HepG2 (cell line): Measurements from ENCODE around the gene PXMP4. TPM values are rescaled to one million over a fixed set of nuclear protein-coding genes. Genes with fewer than 3 reads are reported as not detected.

Experiments
- ARNT ChIP-seq: fragments of 450-650 bp; IDR thresholded peaks from 2 replicates; pipeline ENCODE4 v1.6.1; 2017
- HNF4A ChIP-seq: sonication (generic); formaldehyde crosslinking; IDR thresholded peaks from 2 replicates; pipeline ENCODE4 v1.4.0; 2020; ENCODE audit warnings: missing genetic modification reagents
- KLF11 ChIP-seq: IDR thresholded peaks from 2 replicates; pipeline ENCODE4 v1.6.1; 2016; ENCODE audit warnings: missing compliant biosample characterization
- MIER3 ChIP-seq: IDR thresholded peaks from 2 replicates; pipeline ENCODE4 v1.6.1; 2016; ENCODE audit warnings: missing compliant biosample characterization, borderline replicate concordance
- MNT ChIP-seq: fragments of 450-650 bp; IDR thresholded peaks from 2 replicates; pipeline ENCODE4 v1.6.1; 2016
- NFKB2 ChIP-seq: sonication (generic); formaldehyde crosslinking; IDR thresholded peaks from 2 replicates; pipeline ENCODE4 v1.4.0; 2020; ENCODE audit warnings: missing genetic modification reagents, borderline replicate concordance
- PAXIP1 ChIP-seq: sonication (generic); formaldehyde crosslinking; conservative IDR thresholded peaks from 2 replicates; pipeline ENCODE4 v1.4.0; 2020; ENCODE audit warnings: mild to moderate bottlenecking, missing genetic modification reagents, moderate library complexity
- RFXANK ChIP-seq: IDR thresholded peaks from 2 replicates; pipeline ENCODE4 v1.6.1; 2016
- RXRB ChIP-seq: IDR thresholded peaks from 2 replicates; pipeline ENCODE4 v1.6.1; 2016; ENCODE audit warnings: borderline replicate concordance, missing genetic modification reagents, missing compliant biosample characterization
- SOX6 ChIP-seq, 2 experiments: fragments of 450-650 bp in 1 of 2; sonication (generic) in 1 of 2; formaldehyde crosslinking in 1 of 2; IDR thresholded peaks; 2 replicates each; pipeline versions ENCODE4 v1.4.0 to v1.6.1; 2017 to 2020; ENCODE audit warnings: antibody characterized with exemption in 1 of 2, mild to moderate bottlenecking in 1 of 2, missing genetic modification reagents in 1 of 2
- USF2 ChIP-seq, 2 experiments: sonication (generic) in 1 of 2; formaldehyde crosslinking in 1 of 2; IDR thresholded peaks; 2 replicates each; pipeline versions ENCODE4 v1.5.1 to v1.6.1; 2011 to 2020; ENCODE audit warnings: borderline replicate concordance in 1 of 2, low read depth in 1 of 2, low read length in 1 of 2, mild to moderate bottlenecking in 1 of 2, missing genetic modification reagents in 1 of 2, moderate library complexity in 1 of 2
- YY1 ChIP-seq: IDR thresholded peaks from 2 replicates; pipeline ENCODE4 v1.6.1; 2011; ENCODE audit warnings: low read length, low read depth, moderate library complexity, mild to moderate bottlenecking; ENCODE audit not compliant: insufficient read depth, insufficient replicate concordance
- ZMAT3 ChIP-seq: sonication (generic); formaldehyde crosslinking; conservative IDR thresholded peaks from 2 replicates; pipeline ENCODE4 v1.7.0; 2021; ENCODE audit warnings: missing genetic modification reagents
- ZNF143 ChIP-seq: sonication (generic); formaldehyde crosslinking; IDR thresholded peaks from 2 replicates; pipeline ENCODE4 v1.4.0; 2020; ENCODE audit warnings: missing genetic modification reagents
- ZNF280B ChIP-seq: sonication (generic); formaldehyde crosslinking; IDR thresholded peaks from 2 replicates; pipeline ENCODE4 v1.5.0; 2020; ENCODE audit warnings: missing genetic modification reagents, mild to moderate bottlenecking, borderline replicate concordance
- ZNF607 ChIP-seq: sonication (generic); formaldehyde crosslinking; IDR thresholded peaks from 2 replicates; pipeline ENCODE4 v1.5.1; 2020; ENCODE audit warnings: missing genetic modification reagents, mild to moderate bottlenecking, borderline replicate concordance
- polyA plus RNA-seq, 8 experiments: library from polyadenylated mRNA; depleted of rRNA in 3 of 8; stranded (reverse) in 7 of 8; unstranded in 1 of 8; fragments of >200 nt; fragmentation: Illumina TruSeq in 4 of 8; extraction: Trizol in 4 of 8; gene quantifications; 2 replicates each; pipeline versions ENCODE4 v1.2.1 to v1.2.3, GENCODE V29; 2011 to 2016; ENCODE audit warnings: low read depth in 4 of 8, missing spikeins in 1 of 8, mixed read lengths in 1 of 8; ENCODE audit not compliant: insufficient read depth in 1 of 8
- total RNA-seq, 5 experiments: library from RNA; depleted of rRNA; stranded (reverse); fragments of >200 nt; fragmentation: Illumina TruSeq; extraction: Trizol; gene quantifications; 2 replicates each; pipeline ENCODE4 v1.2.3, GENCODE V29; 2016; ENCODE audit warnings: low read depth in 1 of 5
- TF ChIP-seq, protein P1 (sequence below): sonication (generic); formaldehyde crosslinking; IDR thresholded peaks from 2 replicates; pipeline ENCODE4 v1.4.0; 2020; ENCODE audit warnings: mild to moderate bottlenecking, missing genetic modification reagents

PXMP4 gene
- total and polyA plus RNA-seq, 2 of the 13 experiments (the other 11 are each of a cell fraction or from before 2014, with no cell fraction given) = not detected

GRCh38 chr20:33674294-33675135, 45.6 kb downstream of the PXMP4 start, which contains the start of gene NECAB3 (continued):
- TF ChIP-seq NFKB2 = peak; percentile 92
- TF ChIP-seq RXRB = peak; percentile 44; the same call in 1 of the 2 replicates
- no peak for TF ChIP-seq SOX6 (IDR thresholded peaks at IDR 0.05)
- TF ChIP-seq SOX6 (CRISPR knock-in tag; IDR thresholded peaks at IDR 0.05) = peak; percentile 71
- TF ChIP-seq YY1 = peak; percentile 87
- TF ChIP-seq ZMAT3 = peak; percentile 94
- TF ChIP-seq PAXIP1 (CRISPR knock-in tag) = peak; percentile 74
- TF ChIP-seq ZNF143 (CRISPR knock-in tag) = peak; percentile 49; the same call in 1 of the 2 replicates
- TF ChIP-seq ARNT = no peak
- TF ChIP-seq KLF11 (CRISPR knock-in tag) = no peak
- no peak for TF ChIP-seq RFXANK
- TF ChIP-seq ZNF280B (CRISPR knock-in tag) = peak; percentile 89
- TF ChIP-seq, protein P1, sequence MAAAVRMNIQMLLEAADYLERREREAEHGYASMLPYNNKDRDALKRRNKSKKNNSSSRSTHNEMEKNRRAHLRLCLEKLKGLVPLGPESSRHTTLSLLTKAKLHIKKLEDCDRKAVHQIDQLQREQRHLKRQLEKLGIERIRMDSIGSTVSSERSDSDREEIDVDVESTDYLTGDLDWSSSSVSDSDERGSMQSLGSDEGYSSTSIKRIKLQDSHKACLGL (CRISPR knock-in tag) = peak; percentile 56; the same call in 1 of the 2 replicates
- peak; percentile 67; the same call in 1 of the 2 replicates for TF ChIP-seq MIER3
- TF ChIP-seq HNF4A = peak; percentile 66
- no peak for TF ChIP-seq MNT
- peak; percentile 93 for TF ChIP-seq ZNF607
- TF ChIP-seq USF2 (IDR thresholded peaks at IDR 0.05; ENCODE audit: low read depth, low read length) = no peak
- 0 out of 2 replicates have a peak, but pooled peaks have one; percentile 27 for TF ChIP-seq USF2 (CRISPR knock-in tag; IDR thresholded peaks at IDR 0.05; ENCODE audit: borderline replicate concordance)
